Spleen (tissue), 11 donors: Measurements from ENCODE around the gene CSTF3. TPM values are rescaled to one million over a fixed set of nuclear protein-coding genes. Genes with fewer than 3 reads are reported as not detected.

Experiments
- DNase-seq: peaks from one replicate; pipeline ENCODE4 v3.0.0-alpha.2; 2020
- H3K27ac ChIP-seq, 8 donors: fragments of 200-600 bp; sonication (generic) in 7 of 8; 1 replicate in 4 of 8; 2 replicates in 4 of 8; pipeline versions ENCODE4 v1.5.0 to v1.8.0; 2016 to 2021; ENCODE audit warnings: inconsistent platforms in 4 of 8, mild to moderate bottlenecking in 4 of 8, moderate library complexity in 1 of 8
- H3K27me3 ChIP-seq, 7 donors: fragments of 200-600 bp; sonication (generic) in 6 of 7; replicated peaks in 1 of 7; 1 replicate in 4 of 7; 2 replicates in 3 of 7; pipeline versions ENCODE4 v1.5.0 to v1.8.0; 2016 to 2021; ENCODE audit warnings: inconsistent platforms in 3 of 7, mild to moderate bottlenecking in 1 of 7
- H3K36me3 ChIP-seq, 6 donors: fragments of 200-600 bp; sonication (generic) in 5 of 6; 1 replicate in 4 of 6; 2 replicates in 2 of 6; pipeline versions ENCODE4 v1.5.0 to v1.8.0; 2016 to 2021; ENCODE audit warnings: inconsistent platforms in 2 of 6
- H3K4me1 ChIP-seq, 6 donors: fragments of 200-600 bp; sonication (generic) in 5 of 6; 1 replicate in 3 of 6; 2 replicates in 3 of 6; pipeline versions ENCODE4 v1.5.0 to v1.8.0; 2016 to 2021; ENCODE audit warnings: inconsistent platforms in 3 of 6
- H3K4me3 ChIP-seq, 8 donors: fragments of 200-600 bp; sonication (generic) in 7 of 8; 1 replicate in 4 of 8; 2 replicates in 4 of 8; pipeline versions ENCODE4 v1.5.0 to v1.8.0; 2016 to 2021; ENCODE audit warnings: inconsistent platforms in 4 of 8, mild to moderate bottlenecking in 4 of 8, moderate library complexity in 2 of 8
- H3K9me3 ChIP-seq, 8 donors: fragments of 200-600 bp; sonication (generic) in 7 of 8; 1 replicate in 4 of 8; 2 replicates in 4 of 8; pipeline versions ENCODE4 v1.5.0 to v1.8.0; 2016 to 2021; ENCODE audit warnings: inconsistent platforms in 4 of 8
- CTCF ChIP-seq, 11 experiments: fragments of 200-600 bp in 7 of 11; fragments of 450-650 bp in 4 of 11; sonication (generic) in 4 of 11; IDR thresholded peaks in 8 of 11; conservative IDR thresholded peaks in 3 of 11; 1 replicate in 7 of 11; 2 replicates in 4 of 11; pipeline versions ENCODE4 v1.4.0 to v1.8.0; 2016 to 2021; ENCODE audit warnings: antibody characterized with exemption in 11 of 11, inconsistent platforms in 4 of 11, mild to moderate bottlenecking in 1 of 11
- POLR2A ChIP-seq, 3 donors: fragments of 450-650 bp; IDR thresholded peaks; one replicate each; pipeline ENCODE4 v1.5.1; 2017; ENCODE audit warnings: antibody characterized with exemption in 3 of 3, mild to moderate bottlenecking in 1 of 3
- POLR2AphosphoS5 ChIP-seq, 3 donors: sonication (generic); formaldehyde crosslinking; IDR thresholded peaks; one replicate each; pipeline ENCODE4 v1.5.1; 2017; ENCODE audit warnings: antibody characterized with exemption in 3 of 3
- WGBS, 5 donors: extraction: QIAGEN DNeasy Blood & Tissue Kit in 3 of 5; methylation state at CpG; one replicate each; pipeline versions ENCODE4 v1.1.5 to v1.1.7; 2013 to 2018; 5-methylcytosine and 5-hydroxymethylcytosine counted together
- intact Hi-C: fragments of 100-400 bp; cut with DNase I; formaldehyde crosslinking; loops from one replicate; pipeline ENCODE4 v1.15.0; 2023; ENCODE audit warnings: low total_unique reads
- polyA plus RNA-seq, 3 donors: library from polyadenylated mRNA; stranded (reverse); fragments of 200-250 nt; gene quantifications; one replicate each; pipeline ENCODE4 v1.2.1, GENCODE V29; 2013
- small RNA-seq, 4 donors: library from RNA; depleted of rRNA; stranded (forward); fragments of <200 nt; gene quantifications; one replicate each; pipeline ENCODE3, GENCODE V24; 2016
- total RNA-seq, 7 donors: library from RNA; depleted of rRNA in 3 of 7; stranded (reverse); fragments of >200 nt in 3 of 7; fragmentation: NEBNext Ultra II Directional in 4 of 7; extraction: Animal tissue kit (Norgen Biotek cat#: 25700) in 4 of 7; gene quantifications; one replicate each; pipeline versions ENCODE4 v1.1.0 to v1.2.1, GENCODE V29; 2016 to 2021
- donor health status: healthy with polysubstance abuse.
- donor health status: DM: no; HTN: no; CAD: no; lungs with moderate emphysema.
- donor health status: DM: no; HTN: no; CAD: no.
- donor health status: Bipolar disorder and iron deficiency.
- donor health status: healthy.
- donor health status: DM: no; HTN: no; CAD: no.
- donor health status: DM: yes; HTN: yes; CAD: no.

CSTF3 gene
- total and polyA plus RNA-seq, 10 donors = 19.8 to 32.8 (median 26.9) TPM

- intact Hi-C loops = no loop called here
- peaks cover 5 to 48% (median 15%) of the 10 kb centered on the region in 6 donors for H3K4me1 ChIP-seq
- H3K4me3 ChIP-seq = peak overlapping the region; percentile 82 to 99 (median 93)
- TF ChIP-seq CTCF (IDR thresholded peaks at IDR 0.05 in 8 of 11, conservative IDR thresholded peaks at IDR 0.05 in 3 of 11) (no peak), POLR2A (IDR thresholded peaks at IDR 0.05) (no peak), POLR2AphosphoS5 (IDR thresholded peaks at IDR 0.05) (no peak)
- H3K9me3 ChIP-seq = no peaks in the 10 kb centered on the region
- WGBS, 5 donors = 1 to 5% (median 2%) methylated on average over 27 to 30 of the region's 30 CpGs
- no peaks in the 10 kb centered on the region for H3K27me3 ChIP-seq
- H3K27ac ChIP-seq = peak overlapping the region; percentile 87 to 99 (median 98)
- DNase-seq = no peak
- H3K36me3 ChIP-seq = peaks cover 0 to 17% (median 0%) of the 10 kb centered on the region in 6 donors
Measured at GRCh38 chr11:33040033-33040861, 121.0 kb downstream of the CSTF3 start.

GRCh38 chr11:33039274-33040032, 121.8 kb downstream of the CSTF3 start, which contains the start of gene TCP11L1:
Gene TCP11L1, plus strand, starts transcription at chr11:33039572. Its CDS starts 4,202 bp downstream, at chr11:33043774.
- peak in 1 of 3 donors; percentile 43 for TF ChIP-seq POLR2A (IDR thresholded peaks at IDR 0.05)
- peak in 2 of 11 experiments; percentile 2 to 16 for TF ChIP-seq CTCF (IDR thresholded peaks at IDR 0.05 in 8 of 11, conservative IDR thresholded peaks at IDR 0.05 in 3 of 11)
- peak; percentile 57 to 89 (median 88) for TF ChIP-seq POLR2AphosphoS5 (IDR thresholded peaks at IDR 0.05)
- H3K36me3 ChIP-seq = peaks cover 0 to 9% (median 0%) of the 10 kb centered on the region in 6 donors
- DNase-seq = peak; percentile 97
- WGBS, 5 donors = 0 to 1% (median 1%) methylated on average over 23 to 84 of the region's 84 CpGs
- H3K4me1 ChIP-seq = peaks cover 5 to 48% (median 15%) of the 10 kb centered on the region in 6 donors
- intact Hi-C loops = no loop called here
- H3K9me3 ChIP-seq = no peaks in the 10 kb centered on the region
- H3K27ac ChIP-seq = peak within 1 kb of the TSS; percentile 87 to 99 (median 98)
- H3K4me3 ChIP-seq = peak within 1 kb of the TSS; percentile 82 to 99 (median 93)
- no peaks in the 10 kb centered on the region for H3K27me3 ChIP-seq

GRCh38 chr11:33035011-33035410, 126.3 kb downstream of the CSTF3 start:
- no peaks in the 10 kb centered on the region for H3K36me3 ChIP-seq
- H3K27ac ChIP-seq = no peak overlapping the region
- H3K4me3 ChIP-seq = no peak overlapping the region
- peaks cover 0 to 8% (median under 1%) of the 10 kb centered on the region in 6 donors for H3K4me1 ChIP-seq
- no peak for DNase-seq
- intact Hi-C loops = no loop called here
- H3K9me3 ChIP-seq = no peaks in the 10 kb centered on the region
- no peaks in the 10 kb centered on the region for H3K27me3 ChIP-seq
- TF ChIP-seq POLR2AphosphoS5 (IDR thresholded peaks at IDR 0.05) (no peak), POLR2A (IDR thresholded peaks at IDR 0.05) (no peak), CTCF (IDR thresholded peaks at IDR 0.05 in 8 of 11, conservative IDR thresholded peaks at IDR 0.05 in 3 of 11) (no peak)
- 94 to 100% (median 97%) methylated on average over 1 of the region's 1 CpG for WGBS, 5 donors

Small RNAs within 50 kb of the gene (small RNA-seq; reads per million reads assigned to genes)
- gene RF00019 = 0 reads per million in 4 donors

Other genes with a start within 250 kb of the CSTF3 start
- gene DEPDC7, start 145.6 kb downstream of the CSTF3 start, total RNA-seq = under 1 TPM in 4 of 7 donors, not detected in 3; 0.50 to 0.88 (median 0.62) TPM
- gene DEPDC7, start 145.6 kb downstream of the CSTF3 start, polyA plus RNA-seq = under 1 TPM; 0.30 to 0.67 (median 0.42) TPM
- 10 to 100 TPM; 14.4 to 48.2 (median 21.8) TPM for gene TCP11L1, start 121.9 kb downstream of the CSTF3 start, total RNA-seq
- 1 to 10 TPM; 1.8 to 3.5 (median 2.1) TPM for gene TCP11L1, start 121.9 kb downstream of the CSTF3 start, polyA plus RNA-seq
- gene HIPK3, start 95.9 kb upstream of the CSTF3 start, total RNA-seq = 100 to 1,000 TPM; 112 to 192 (median 135) TPM
- gene HIPK3, start 95.9 kb upstream of the CSTF3 start, polyA plus RNA-seq = 10 to 100 TPM; 11.5 to 17.1 (median 12.8) TPM
- under 1 TPM in 6 of 7 donors, not detected in 1; 0.03 to 0.12 (median 0.09) TPM for gene KIAA1549L, start 214.6 kb upstream of the CSTF3 start, total RNA-seq
- gene KIAA1549L, start 214.6 kb upstream of the CSTF3 start, polyA plus RNA-seq = under 1 TPM; under 0.01 to 0.09 (median 0.05) TPM